Measurements from ENCODE around the gene MFSD6.

DNA sequence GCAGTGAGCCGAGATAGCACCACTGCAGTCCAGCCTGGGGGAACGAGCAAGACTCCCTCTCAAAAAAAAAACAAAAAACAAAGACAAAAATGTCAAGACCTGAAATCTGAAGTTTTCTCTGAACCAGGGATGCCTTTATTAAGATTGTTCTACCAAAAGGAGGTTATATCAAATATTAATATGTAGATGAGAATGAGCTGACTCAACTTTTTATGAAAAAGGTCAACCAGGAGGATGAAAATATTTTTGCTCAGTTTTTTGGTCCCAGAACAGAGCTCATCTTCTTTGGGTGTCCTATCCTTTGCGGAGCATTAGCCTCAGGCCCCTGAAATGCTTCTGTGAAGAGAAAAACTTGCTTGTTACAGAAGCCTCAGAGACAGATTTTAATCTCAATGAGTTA is 82.3 kb downstream of the MFSD6 start:
- TF ChIP-seq CTCF (IDR thresholded peaks at IDR 0.05) (no peak), POLR2A (IDR thresholded peaks at IDR 0.05) (no peak)
